ENCODE results near the gene NFE2.

The NFE2 gene

GRCh38 chr12:54294152-54294952 lies 6.5 kb downstream of the NFE2 start:
- Histone ChIP-seq H4K91ac (ENCODE audit: low read length) (no peak overlapping the region), H3K9ac (ENCODE audit: low read length) (no peak overlapping the region), H3K4ac (ENCODE audit: low read depth in 1 of 2, low read length in 2 of 2) (no peak overlapping the region), H3K27ac (ENCODE audit: low read length, poor library complexity, severe bottlenecking) (no peak overlapping the region), H3K14ac (ENCODE audit: low read length in 2 of 2) (no peak overlapping the region), H3K27me3 (ENCODE audit: control insufficient read depth in 1 of 2, insufficient read depth in 1 of 2, low read length in 2 of 2) (peaks cover 0 to 8% of the 10 kb centered on the region in 2 experiments), H3K18ac (ENCODE audit: low read depth in 1 of 2, low read length in 2 of 2) (no peak overlapping the region), H3K4me2 (ENCODE audit: low read length, poor library complexity, severe bottlenecking) (no peak overlapping the region), H2AFZ (ENCODE audit: low read depth, low read length) (no peak overlapping the region), H3K36me3 (ENCODE audit: control insufficient read depth in 1 of 2, insufficient read depth in 2 of 2, low read depth in 1 of 2, low read length in 2 of 2) (no peaks in the 10 kb centered on the region), H3K4me1 (ENCODE audit: control insufficient read depth, insufficient read depth, low read depth, low read length) (no peaks in the 10 kb centered on the region), H3K9me3 (ENCODE audit: control insufficient read depth, low read length) (no peaks in the 10 kb centered on the region), H3K4me3 (ENCODE audit: insufficient read depth in 1 of 2, low read depth in 1 of 2, low read length in 2 of 2) (no peak overlapping the region), H3K79me1 (replicated peaks; ENCODE audit: low read length, poor library complexity, severe bottlenecking) (no peaks in the 10 kb centered on the region), H3K23ac (ENCODE audit: low read length in 2 of 2) (no peak overlapping the region), H2AK5ac (ENCODE audit: low read length, severe bottlenecking) (no peak overlapping the region), H2BK120ac (ENCODE audit: low read depth, low read length) (no peak overlapping the region), H2BK12ac (ENCODE audit: low read length in 2 of 2) (no peak overlapping the region), H2BK15ac (ENCODE audit: low read depth, poor library complexity, severe bottlenecking) (no peak overlapping the region), H2BK5ac (ENCODE audit: low read depth, low read length, poor library complexity, severe bottlenecking) (no peak overlapping the region), H4K8ac (ENCODE audit: low read length) (no peak overlapping the region)
- DNase-seq, result no peak
- WGBS, result 76% methylated on average over 7 of the region's 9 CpGs

GRCh38 chr12:54292931-54293241 lies 7.9 kb downstream of the NFE2 start:
- H3K36me3 ChIP-seq (ENCODE audit: control insufficient read depth in 1 of 2, insufficient read depth in 2 of 2, low read depth in 1 of 2, low read length in 2 of 2), result peaks cover 6 to 8% of the 10 kb centered on the region in 2 experiments
- no peak overlapping the region for H3K4me3 ChIP-seq (ENCODE audit: insufficient read depth in 1 of 2, low read depth in 1 of 2, low read length in 2 of 2)
- no peak overlapping the region for H3K23ac ChIP-seq (ENCODE audit: low read length in 2 of 2)
- no peak overlapping the region for H4K91ac ChIP-seq (ENCODE audit: low read length)
- no peaks in the 10 kb centered on the region for H3K79me1 ChIP-seq (replicated peaks; ENCODE audit: low read length, poor library complexity, severe bottlenecking)
- H3K14ac ChIP-seq (ENCODE audit: low read length in 2 of 2), result no peak overlapping the region
- no peaks in the 10 kb centered on the region for H3K9me3 ChIP-seq (ENCODE audit: control insufficient read depth, low read length)
- no peak overlapping the region for H2AK5ac ChIP-seq (ENCODE audit: low read length, severe bottlenecking)
- H3K18ac ChIP-seq (ENCODE audit: low read depth in 1 of 2, low read length in 2 of 2), result no peak overlapping the region
- H3K27me3 ChIP-seq (ENCODE audit: control insufficient read depth in 1 of 2, insufficient read depth in 1 of 2, low read length in 2 of 2), result no peaks in the 10 kb centered on the region
- H3K4ac ChIP-seq (ENCODE audit: low read depth in 1 of 2, low read length in 2 of 2), result no peak overlapping the region
- DNase-seq, result no peak
- no peaks in the 10 kb centered on the region for H3K4me1 ChIP-seq (ENCODE audit: control insufficient read depth, insufficient read depth, low read depth, low read length)
- no peak overlapping the region for H2BK5ac ChIP-seq (ENCODE audit: low read depth, low read length, poor library complexity, severe bottlenecking)
- H3K9ac ChIP-seq (ENCODE audit: low read length), result no peak overlapping the region
- H2BK120ac ChIP-seq (ENCODE audit: low read depth, low read length), result no peak overlapping the region
- no peak overlapping the region for H3K4me2 ChIP-seq (ENCODE audit: low read length, poor library complexity, severe bottlenecking)
- H2AFZ ChIP-seq (ENCODE audit: low read depth, low read length), result no peak overlapping the region
- no peak overlapping the region for H3K27ac ChIP-seq (ENCODE audit: low read length, poor library complexity, severe bottlenecking)
- H4K8ac ChIP-seq (ENCODE audit: low read length), result no peak overlapping the region
- H2BK15ac ChIP-seq (ENCODE audit: low read depth, poor library complexity, severe bottlenecking), result no peak overlapping the region
- 96% methylated on average over 7 of the region's 7 CpGs for WGBS
- no peak overlapping the region for H2BK12ac ChIP-seq (ENCODE audit: low read length in 2 of 2)

DNA sequence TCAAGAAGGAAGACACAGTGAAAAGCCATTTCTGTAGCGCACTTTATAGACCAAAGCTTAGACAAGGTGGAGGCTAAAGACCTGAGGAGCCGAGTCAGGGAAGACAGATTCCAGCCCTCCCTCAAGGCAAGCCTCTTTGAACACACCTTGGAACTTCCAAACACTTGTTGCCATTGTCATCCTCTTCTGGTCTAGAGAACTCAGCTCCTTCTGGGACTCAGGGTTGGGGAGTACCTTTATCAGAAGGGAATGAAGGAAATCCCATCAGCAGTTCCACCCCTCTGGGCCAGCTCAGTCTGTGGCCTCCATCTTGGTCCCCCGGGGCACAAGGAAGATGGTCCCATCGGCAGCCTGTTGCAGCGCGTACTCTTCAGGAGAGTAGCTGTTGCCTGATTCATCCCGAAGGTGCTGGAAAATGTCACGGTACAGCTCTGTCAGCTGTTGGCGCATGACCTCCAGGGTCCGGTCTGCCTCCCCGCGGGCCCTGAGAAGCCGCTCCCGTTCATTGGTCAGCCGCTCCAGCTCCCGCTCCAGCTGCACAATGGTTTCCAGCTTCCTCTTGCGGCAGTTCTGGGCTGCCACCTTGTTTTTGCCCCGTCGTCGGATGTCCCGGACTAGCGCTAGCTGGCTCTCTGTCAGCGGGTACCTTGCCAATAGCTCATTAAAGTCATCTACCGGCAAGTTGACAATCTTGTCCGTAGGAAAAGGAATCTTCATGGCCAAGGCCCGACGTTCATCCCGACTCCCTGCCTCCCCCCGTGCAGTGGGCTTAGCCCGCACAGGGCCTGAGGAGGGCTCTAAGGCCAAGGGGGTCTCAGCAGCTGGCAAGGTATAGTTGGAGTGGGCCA lies 8.5 kb downstream of the NFE2 start:
- H2AK5ac ChIP-seq (ENCODE audit: low read length, severe bottlenecking), result no peak overlapping the region
- H3K14ac ChIP-seq (ENCODE audit: low read length in 2 of 2), result no peak overlapping the region
- H3K4me2 ChIP-seq (ENCODE audit: low read length, poor library complexity, severe bottlenecking), result no peak overlapping the region
- no peak overlapping the region for H3K9ac ChIP-seq (ENCODE audit: low read length)
- H2BK15ac ChIP-seq (ENCODE audit: low read depth, poor library complexity, severe bottlenecking), result no peak overlapping the region
- H3K27ac ChIP-seq (ENCODE audit: low read length, poor library complexity, severe bottlenecking), result no peak overlapping the region
- no peak overlapping the region for H3K4ac ChIP-seq (ENCODE audit: low read depth in 1 of 2, low read length in 2 of 2)
- H3K18ac ChIP-seq (ENCODE audit: low read depth in 1 of 2, low read length in 2 of 2), result no peak overlapping the region
- H3K36me3 ChIP-seq (ENCODE audit: control insufficient read depth in 1 of 2, insufficient read depth in 2 of 2, low read depth in 1 of 2, low read length in 2 of 2), result peaks cover 12% of the 10 kb centered on the region in 2 experiments
- H3K27me3 ChIP-seq (ENCODE audit: control insufficient read depth in 1 of 2, insufficient read depth in 1 of 2, low read length in 2 of 2), result no peaks in the 10 kb centered on the region
- H4K91ac ChIP-seq (ENCODE audit: low read length), result no peak overlapping the region
- no peak overlapping the region for H3K4me3 ChIP-seq (ENCODE audit: insufficient read depth in 1 of 2, low read depth in 1 of 2, low read length in 2 of 2)
- H4K8ac ChIP-seq (ENCODE audit: low read length), result no peak overlapping the region
- no peaks in the 10 kb centered on the region for H3K79me1 ChIP-seq (replicated peaks; ENCODE audit: low read length, poor library complexity, severe bottlenecking)
- no peak overlapping the region for H2BK120ac ChIP-seq (ENCODE audit: low read depth, low read length)
- H2AFZ ChIP-seq (ENCODE audit: low read depth, low read length), result no peak overlapping the region
- H2BK12ac ChIP-seq (ENCODE audit: low read length in 2 of 2), result no peak overlapping the region
- no peaks in the 10 kb centered on the region for H3K4me1 ChIP-seq (ENCODE audit: control insufficient read depth, insufficient read depth, low read depth, low read length)
- H3K23ac ChIP-seq (ENCODE audit: low read length in 2 of 2), result no peak overlapping the region
- H3K9me3 ChIP-seq (ENCODE audit: control insufficient read depth, low read length), result no peaks in the 10 kb centered on the region
- H2BK5ac ChIP-seq (ENCODE audit: low read depth, low read length, poor library complexity, severe bottlenecking), result no peak overlapping the region
- DNase-seq, result no peak
- 96% methylated on average over 30 of the region's 30 CpGs for WGBS
